ENCODE results near the gene FICD.

Gene FICD

DNA sequence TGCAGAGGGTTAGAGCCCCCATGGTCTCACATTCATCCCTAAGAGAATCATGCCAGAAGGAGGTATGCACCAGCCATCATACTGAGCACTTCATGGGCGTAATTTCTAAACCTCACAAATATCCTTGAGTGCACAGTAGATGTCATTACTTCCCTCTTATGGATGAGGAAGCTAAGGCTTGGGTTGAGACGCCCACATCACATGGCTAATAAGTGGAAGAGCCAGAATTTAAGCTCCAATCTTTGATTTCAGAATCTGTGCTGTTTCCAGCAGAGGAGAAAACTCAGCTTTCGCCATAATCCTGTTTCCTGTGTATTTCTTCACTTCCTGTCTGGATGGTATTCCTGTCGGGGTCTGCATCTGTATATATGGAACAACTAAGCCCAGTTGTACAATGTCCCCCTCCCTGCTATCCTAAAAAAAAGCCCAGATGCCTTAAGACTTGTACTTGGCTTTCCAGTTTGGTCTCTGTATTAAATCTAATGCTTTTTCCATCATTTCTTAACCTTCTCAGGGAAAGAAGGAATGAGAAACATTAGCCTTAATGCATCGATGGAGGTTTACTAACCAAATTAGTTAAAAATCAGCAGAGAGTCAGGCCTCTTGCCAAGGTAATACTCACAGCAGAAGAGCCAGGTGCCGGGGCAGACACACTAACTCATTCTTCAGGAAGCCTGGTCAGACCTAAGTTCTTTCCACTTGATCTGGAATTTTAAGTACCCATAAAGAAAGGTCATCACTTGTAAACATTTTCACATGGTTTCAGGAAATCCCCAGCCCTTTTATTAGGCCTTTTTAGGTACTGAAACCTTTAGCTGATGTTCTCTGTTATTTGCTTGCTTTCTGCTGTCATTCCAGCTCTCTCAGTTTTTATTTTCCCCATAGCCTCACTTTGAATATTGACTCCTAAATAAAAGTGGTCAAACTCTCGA is 52.6 kb downstream of the FICD start:
- DNase-seq (ENCODE audit: low spot score), result no peak

DNA sequence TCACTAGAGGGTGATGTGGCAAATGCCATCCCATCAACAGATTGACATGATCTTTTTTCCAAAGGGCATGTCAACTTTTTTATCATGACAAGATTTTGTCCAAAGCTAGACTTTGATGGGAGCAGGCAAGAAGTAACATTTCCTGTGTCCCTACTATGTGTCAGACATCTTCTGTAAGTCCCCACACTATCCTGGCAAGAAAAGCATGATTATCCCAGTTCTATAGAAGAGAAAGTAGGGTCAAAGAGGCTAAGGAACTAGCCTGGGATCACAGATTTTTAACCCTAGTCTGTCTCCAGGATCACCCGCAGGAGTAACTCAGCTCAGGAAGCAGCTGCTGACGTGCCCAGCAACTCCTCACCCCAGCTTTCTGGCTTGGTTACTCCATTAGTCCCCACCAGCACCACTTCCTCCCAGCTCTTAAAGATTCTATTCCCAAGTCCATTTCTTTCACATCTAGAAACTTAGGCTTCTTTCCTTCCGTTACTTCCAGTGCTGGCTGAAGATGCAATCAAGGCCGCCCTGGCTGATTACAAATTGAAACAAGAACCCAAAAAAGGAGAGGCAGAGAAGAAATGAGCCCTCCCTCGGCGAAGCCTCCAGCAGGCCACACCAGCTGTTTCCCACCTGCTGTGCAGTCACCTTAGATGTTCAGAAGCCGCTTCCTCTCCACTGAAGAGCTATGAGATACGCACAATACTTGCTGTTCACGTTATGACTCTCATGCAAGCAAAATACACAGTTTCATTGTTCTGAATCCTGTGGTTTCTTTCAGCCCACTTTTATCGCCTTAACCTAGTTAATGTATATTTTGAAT is 53.5 kb downstream of the FICD start:
- DNase-seq (ENCODE audit: low spot score), result no peak

Measured in HuH-7 (cell line).